Activated CD8-positive, alpha-beta memory T cell treated with anti-CD3 and anti-CD28 coated beads for 24 hours (primary cell): Measurements from ENCODE around the gene LIPC.

ENCODE experiments used
- DNase-seq: peaks from one replicate; pipeline ENCODE4 v3.0.0-alpha.2; 2020

The LIPC gene

GRCh38 chr15:58477170-58477569, 45.4 kb downstream of the LIPC start:
- DNase-seq, result no peak

- DNase-seq, result no peak
These were observed 46.2 kb downstream of the LIPC start for GRCh38 chr15:58478035-58478434.

GRCh38 chr15:58478579-58478978, 46.8 kb downstream of the LIPC start:
- no peak for DNase-seq

GRCh38 chr15:58479941-58480340, 48.1 kb downstream of the LIPC start:
- no peak for DNase-seq

GRCh38 chr15:58483376-58483775, 51.6 kb downstream of the LIPC start:
- no peak for DNase-seq

GRCh38 chr15:58484791-58485600, 53.2 kb downstream of the LIPC start:
- peak; percentile 71 for DNase-seq

- no peak for DNase-seq
These were observed 54.3 kb downstream of the LIPC start for GRCh38 chr15:58486062-58486461.

- no peak for DNase-seq
These were observed 54.8 kb downstream of the LIPC start for GRCh38 chr15:58486564-58486963.

GRCh38 chr15:58487041-58487723, 55.4 kb downstream of the LIPC start:
- DNase-seq, result no peak

- DNase-seq, result no peak
These were observed 55.9 kb downstream of the LIPC start for GRCh38 chr15:58487724-58488120.

- DNase-seq, result no peak
These were observed 57.7 kb downstream of the LIPC start for GRCh38 chr15:58489289-58490085.

- no peak for DNase-seq
These were observed 58.5 kb downstream of the LIPC start for GRCh38 chr15:58490086-58490887.

GRCh38 chr15:58490888-58491473, 59.2 kb downstream of the LIPC start:
- no peak for DNase-seq

GRCh38 chr15:58491499-58492202, 59.9 kb downstream of the LIPC start:
- DNase-seq, result no peak

- no peak for DNase-seq
These were observed 61.0 kb downstream of the LIPC start for GRCh38 chr15:58492661-58493397.

- no peak for DNase-seq
These were observed 62.8 kb downstream of the LIPC start for GRCh38 chr15:58494567-58494966.

- DNase-seq, result no peak
These were observed 64.2 kb downstream of the LIPC start for GRCh38 chr15:58495891-58496408.

GRCh38 chr15:58497046-58497785, 65.4 kb downstream of the LIPC start:
- DNase-seq, result no peak

GRCh38 chr15:58498821-58499580, 67.2 kb downstream of the LIPC start:
- no peak for DNase-seq
